HG03139 (cell line): ENCODE results near the gene PYROXD2.
A peak's percentile ranks its signal among the peaks of the same experiment; 100 is the strongest.

Experiments used
- ATAC-seq: cut with Tn5 transposase; IDR thresholded peaks from one replicate; pipeline ENCODE4 v1.9.1; 2021; ENCODE audit not compliant: unreplicated experiment

Gene PYROXD2

GRCh38 chr10:98414932-98415730 lies at the start of gene PYROXD2:
Gene PYROXD2, minus strand, starts transcription at chr10:98415182. Its CDS starts 47 bp downstream, at chr10:98415135.
- peak; percentile 70 for ATAC-seq

GRCh38 chr10:98463976-98464754 lies 49.2 kb upstream of the PYROXD2 start:
- no peak for ATAC-seq

- ATAC-seq = no peak
Measured at GRCh38 chr10:98463016-98463415, 48.0 kb upstream of the PYROXD2 start.

- no peak for ATAC-seq
Measured at GRCh38 chr10:98461500-98461842, 46.5 kb upstream of the PYROXD2 start.

- no peak for ATAC-seq
Measured at GRCh38 chr10:98460837-98461499, 46.0 kb upstream of the PYROXD2 start.

GRCh38 chr10:98458809-98459784 lies 44.1 kb upstream of the PYROXD2 start:
- ATAC-seq = no peak

- no peak for ATAC-seq
Measured at GRCh38 chr10:98457721-98458120, 42.7 kb upstream of the PYROXD2 start.

GRCh38 chr10:98456686-98457482 lies 41.9 kb upstream of the PYROXD2 start:
- ATAC-seq = no peak

GRCh38 chr10:98456043-98456570 lies 41.1 kb upstream of the PYROXD2 start:
- ATAC-seq = no peak

GRCh38 chr10:98453729-98454128 lies 38.7 kb upstream of the PYROXD2 start:
- no peak for ATAC-seq

GRCh38 chr10:98450618-98451017 lies 35.6 kb upstream of the PYROXD2 start:
- no peak for ATAC-seq

- no peak for ATAC-seq
Measured at GRCh38 chr10:98449287-98449686, 34.3 kb upstream of the PYROXD2 start.

- ATAC-seq = peak; percentile 83
Measured at GRCh38 chr10:98446661-98447221, 31.8 kb upstream of the PYROXD2 start, which contains the start of gene HPS1. Gene HPS1, minus strand, starts transcription at chr10:98446935. Its CDS starts 3,695 bp downstream, at chr10:98443240.

GRCh38 chr10:98446151-98446660 lies 31.2 kb upstream of the PYROXD2 start:
- peak; percentile 32 for ATAC-seq

- no peak for ATAC-seq
Measured at GRCh38 chr10:98445200-98445812, 30.3 kb upstream of the PYROXD2 start.

- no peak for ATAC-seq
Measured at GRCh38 chr10:98444314-98445006, 29.5 kb upstream of the PYROXD2 start.

GRCh38 chr10:98438715-98439114 lies 23.7 kb upstream of the PYROXD2 start:
- no peak for ATAC-seq

- no peak for ATAC-seq
Measured at GRCh38 chr10:98436704-98437103, 21.7 kb upstream of the PYROXD2 start.
